Hepatocyte (in vitro differentiated cells): ENCODE results near the gene ATP2B3.

Experiments used
- EZH2 ChIP-seq: fragments of 200-600 bp; sonication (generic); IDR thresholded peaks from 2 replicates; pipeline ENCODE4 v1.6.1; 2016; ENCODE audit warnings: antibody characterized with exemption, mild to moderate bottlenecking, borderline replicate concordance
- EZH2phosphoT487 ChIP-seq: fragments of 200-600 bp; sonication (generic); IDR thresholded peaks from one replicate; pipeline ENCODE4 v1.6.1; 2018; ENCODE audit warnings: antibody characterized with exemption, mild to moderate bottlenecking, low read depth, moderate library complexity; ENCODE audit not compliant: unreplicated experiment, severe bottlenecking
- TF ChIP-seq, protein P1 (sequence below): fragments of 200-600 bp; sonication (generic); IDR thresholded peaks from 2 replicates; pipeline ENCODE4 v1.5.1; 2016; ENCODE audit warnings: antibody characterized with exemption, mild to moderate bottlenecking; ENCODE audit not compliant: poor library complexity

DNA sequence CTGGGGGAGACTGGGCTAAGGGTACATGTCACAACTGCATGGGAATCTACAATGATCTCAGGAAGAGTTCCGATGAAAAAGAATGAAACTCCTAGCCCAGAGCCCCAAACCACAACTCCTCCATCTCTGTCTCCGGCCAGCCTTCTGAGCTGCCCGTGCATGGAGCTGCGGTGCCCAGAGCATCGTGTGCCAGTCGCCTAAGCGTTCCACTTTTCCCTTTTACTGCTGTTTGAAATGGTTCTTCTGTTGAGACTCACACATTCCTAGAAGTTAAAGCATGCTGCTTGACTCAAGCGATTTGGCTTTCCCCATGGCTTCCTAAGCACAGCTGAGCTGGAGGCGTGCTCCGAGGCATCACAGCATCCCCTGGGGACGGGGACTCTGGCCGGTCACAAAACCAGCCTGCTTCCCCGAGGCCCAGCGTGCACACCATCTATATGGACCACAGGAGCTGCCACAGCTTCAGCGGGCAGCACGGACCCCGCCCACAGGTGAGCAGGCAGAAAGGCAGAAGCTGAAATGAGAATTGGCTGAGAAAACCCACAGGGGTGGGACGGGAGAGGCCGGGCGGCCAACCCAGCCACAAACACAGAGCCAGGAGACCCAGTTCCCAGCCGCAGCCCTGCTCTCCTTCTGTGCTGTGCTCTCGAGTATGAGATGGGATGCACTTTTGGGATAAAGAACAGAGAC lies 76.5 kb downstream of the ATP2B3 start:
- TF ChIP-seq, protein P1, sequence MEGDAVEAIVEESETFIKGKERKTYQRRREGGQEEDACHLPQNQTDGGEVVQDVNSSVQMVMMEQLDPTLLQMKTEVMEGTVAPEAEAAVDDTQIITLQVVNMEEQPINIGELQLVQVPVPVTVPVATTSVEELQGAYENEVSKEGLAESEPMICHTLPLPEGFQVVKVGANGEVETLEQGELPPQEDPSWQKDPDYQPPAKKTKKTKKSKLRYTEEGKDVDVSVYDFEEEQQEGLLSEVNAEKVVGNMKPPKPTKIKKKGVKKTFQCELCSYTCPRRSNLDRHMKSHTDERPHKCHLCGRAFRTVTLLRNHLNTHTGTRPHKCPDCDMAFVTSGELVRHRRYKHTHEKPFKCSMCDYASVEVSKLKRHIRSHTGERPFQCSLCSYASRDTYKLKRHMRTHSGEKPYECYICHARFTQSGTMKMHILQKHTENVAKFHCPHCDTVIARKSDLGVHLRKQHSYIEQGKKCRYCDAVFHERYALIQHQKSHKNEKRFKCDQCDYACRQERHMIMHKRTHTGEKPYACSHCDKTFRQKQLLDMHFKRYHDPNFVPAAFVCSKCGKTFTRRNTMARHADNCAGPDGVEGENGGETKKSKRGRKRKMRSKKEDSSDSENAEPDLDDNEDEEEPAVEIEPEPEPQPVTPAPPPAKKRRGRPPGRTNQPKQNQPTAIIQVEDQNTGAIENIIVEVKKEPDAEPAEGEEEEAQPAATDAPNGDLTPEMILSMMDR = no peak
- TF ChIP-seq EZH2phosphoT487 = no peak
- no peak for TF ChIP-seq EZH2
